Vagina (tissue), 2 donors: Measurements from ENCODE around the gene TM9SF4. TPM values are rescaled to one million over a fixed set of nuclear protein-coding genes. Genes with fewer than 3 reads are reported as not detected.

Source experiments
- DNase-seq, 2 donors: peaks; one replicate each; pipeline ENCODE4 v3.0.0-alpha.2; 2017; ENCODE audit errors: extremely low spot score in 2 of 2
- H3K27ac ChIP-seq: fragments of 200-600 bp; sonication (generic); one replicate; pipeline ENCODE4 v1.5.1; 2019
- H3K27me3 ChIP-seq: fragments of 200-600 bp; sonication (generic); one replicate; pipeline ENCODE4 v1.5.1; 2019
- H3K36me3 ChIP-seq, 2 donors: fragments of 200-600 bp; sonication (generic); one replicate each; pipeline ENCODE4 v1.5.1; 2017 to 2019
- H3K4me1 ChIP-seq: fragments of 200-600 bp; sonication (generic); one replicate; pipeline ENCODE4 v1.5.1; 2019
- H3K4me3 ChIP-seq, 2 donors: fragments of 200-600 bp; sonication (generic); 1 replicate in 1 of 2; 2 replicates in 1 of 2; pipeline ENCODE4 v1.5.1; 2016 to 2019
- H3K9me3 ChIP-seq: fragments of 200-600 bp; sonication (generic); one replicate; pipeline ENCODE4 v1.5.1; 2019
- CTCF ChIP-seq, 3 experiments: fragments of 450-650 bp in 2 of 3; fragments of 200-600 bp in 1 of 3; sonication (generic) in 1 of 3; IDR thresholded peaks; one replicate each; pipeline ENCODE4 v1.5.1; 2017 to 2019; ENCODE audit warnings: antibody characterized with exemption in 3 of 3, mild to moderate bottlenecking in 2 of 3, moderate library complexity in 2 of 3
- POLR2A ChIP-seq, 2 donors: fragments of 450-650 bp; IDR thresholded peaks; one replicate each; pipeline ENCODE4 v1.6.1; 2017; ENCODE audit warnings: antibody characterized with exemption in 2 of 2, mild to moderate bottlenecking in 2 of 2, moderate library complexity in 2 of 2
- POLR2AphosphoS5 ChIP-seq, 2 donors: sonication (generic); formaldehyde crosslinking; IDR thresholded peaks; one replicate each; pipeline ENCODE4 v1.9.0; 2017; ENCODE audit warnings: antibody characterized with exemption in 2 of 2, mild to moderate bottlenecking in 2 of 2, low read depth in 1 of 2; ENCODE audit not compliant: insufficient read depth in 1 of 2
- intact Hi-C: fragments of 100-400 bp; cut with DNase I; formaldehyde crosslinking; loops from one replicate; pipeline ENCODE4 v1.15.1; 2023
- total RNA-seq: library from RNA; depleted of rRNA; stranded (reverse); fragments of >200 nt; gene quantifications from one replicate; pipeline ENCODE4 v1.2.3, GENCODE V29; 2016

Gene TM9SF4
- total RNA-seq, 1 donor from 2014 or later = 32.2 TPM

DNA sequence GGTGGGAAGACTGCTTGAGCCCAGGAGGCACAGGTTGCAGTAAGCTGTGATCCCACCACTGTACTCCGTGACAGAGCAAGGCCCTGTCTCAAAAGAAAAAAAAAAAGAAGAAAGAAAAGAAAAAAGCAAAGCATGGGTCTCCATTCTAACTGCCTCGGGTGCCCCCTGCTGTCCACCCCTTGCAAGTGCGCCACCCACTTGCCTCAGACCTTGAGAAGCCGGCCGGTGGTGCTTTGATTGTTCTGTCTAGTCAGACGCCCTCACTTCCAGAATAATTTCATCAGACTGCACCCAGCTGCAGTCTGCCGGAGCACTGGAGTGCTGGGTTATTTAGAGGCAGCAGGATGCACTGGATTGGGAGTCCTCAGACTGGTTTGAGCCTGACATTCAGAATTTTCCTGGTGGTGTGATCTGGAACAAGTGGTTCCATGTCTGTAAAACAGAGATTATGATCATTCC is 17.6 kb upstream of the TM9SF4 start:
- intact Hi-C loops = no loop called here
- no peaks in the 10 kb centered on the region for H3K36me3 ChIP-seq
- no peaks in the 10 kb centered on the region for H3K9me3 ChIP-seq
- no peaks in the 10 kb centered on the region for H3K4me1 ChIP-seq
- no peak overlapping the region for H3K27ac ChIP-seq
- TF ChIP-seq POLR2A (IDR thresholded peaks at IDR 0.05) = no peak
- peak; percentile 22 to 90 (median 57) for TF ChIP-seq CTCF (IDR thresholded peaks at IDR 0.05)
- no peak for TF ChIP-seq POLR2AphosphoS5 (IDR thresholded peaks at IDR 0.05; ENCODE audit: insufficient read depth in 1 of 2, low read depth in 1 of 2)
- H3K27me3 ChIP-seq = no peaks in the 10 kb centered on the region
- H3K4me3 ChIP-seq = no peak overlapping the region
- no peak for DNase-seq

DNA sequence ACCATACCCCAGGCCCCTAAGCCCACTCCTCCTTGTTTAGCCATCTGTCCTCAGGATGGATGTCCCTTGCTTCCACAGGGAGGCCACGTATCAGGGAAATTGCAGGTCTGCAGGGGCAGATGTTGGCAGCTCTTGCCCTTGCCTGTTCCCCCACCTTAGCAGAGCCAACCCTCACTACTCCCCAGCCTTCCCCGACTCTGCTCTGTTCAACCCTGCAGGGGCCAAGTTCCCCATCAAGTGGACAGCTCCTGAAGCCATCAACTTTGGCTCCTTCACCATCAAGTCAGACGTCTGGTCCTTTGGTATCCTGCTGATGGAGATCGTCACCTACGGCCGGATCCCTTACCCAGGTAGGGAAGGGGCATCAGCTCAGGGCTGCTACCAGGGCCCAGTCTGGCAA is 10.7 kb upstream of the TM9SF4 start:
- Histone ChIP-seq H3K27me3 (no peaks in the 10 kb centered on the region), H3K9me3 (no peaks in the 10 kb centered on the region), H3K36me3 (no peaks in the 10 kb centered on the region), H3K4me3 (no peak overlapping the region), H3K4me1 (no peaks in the 10 kb centered on the region), H3K27ac (no peak overlapping the region)
- intact Hi-C loops = no loop called here
- DNase-seq = no peak
- TF ChIP-seq POLR2A (IDR thresholded peaks at IDR 0.05) (no peak), CTCF (IDR thresholded peaks at IDR 0.05) (no peak), POLR2AphosphoS5 (IDR thresholded peaks at IDR 0.05; ENCODE audit: insufficient read depth in 1 of 2, low read depth in 1 of 2) (no peak)

DNA sequence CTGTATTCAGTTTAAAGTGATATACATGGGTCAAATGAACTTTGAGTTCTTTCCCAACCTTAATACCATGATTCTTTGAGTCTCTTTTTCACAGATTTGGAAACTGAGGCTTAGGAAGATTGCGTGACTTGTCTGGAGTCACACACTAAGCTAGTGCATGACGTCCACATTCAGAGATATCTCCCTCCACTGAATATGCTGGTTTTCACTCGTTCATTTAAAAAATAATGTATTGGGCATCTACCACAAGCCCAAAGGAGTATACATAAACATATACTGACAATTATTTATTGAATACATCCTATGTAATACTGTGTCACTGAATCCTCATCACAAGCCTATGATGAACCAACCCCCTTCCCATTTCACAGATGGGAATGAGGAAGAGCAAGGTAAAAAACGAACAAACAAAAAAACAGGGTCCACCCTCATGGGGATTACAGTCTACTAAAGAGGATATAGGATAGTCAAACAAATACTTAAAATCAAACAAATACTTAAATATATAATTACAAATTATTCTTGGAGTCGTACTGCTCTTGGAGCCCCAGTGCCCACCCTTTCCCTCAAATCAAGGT is 611 bp upstream of the TM9SF4 start:
- peaks cover 32% of the 10 kb centered on the region for H3K4me1 ChIP-seq
- intact Hi-C loops = no loop called here
- no peaks in the 10 kb centered on the region for H3K27me3 ChIP-seq
- peak overlapping the region; percentile 94 to 96 for H3K4me3 ChIP-seq
- no peaks in the 10 kb centered on the region for H3K36me3 ChIP-seq
- DNase-seq = no peak
- no peaks in the 10 kb centered on the region for H3K9me3 ChIP-seq
- H3K27ac ChIP-seq = no peak overlapping the region
- TF ChIP-seq POLR2AphosphoS5 (IDR thresholded peaks at IDR 0.05; ENCODE audit: insufficient read depth in 1 of 2, low read depth in 1 of 2) (no peak), CTCF (IDR thresholded peaks at IDR 0.05) (no peak), POLR2A (IDR thresholded peaks at IDR 0.05) (no peak)

GRCh38 chr20:32110173-32110704 is 725 bp downstream of the TM9SF4 start:
- TF ChIP-seq CTCF (IDR thresholded peaks at IDR 0.05) = no peak
- intact Hi-C loops = no loop called here
- Histone ChIP-seq H3K27ac (peak overlapping the region; percentile 97), H3K9me3 (no peaks in the 10 kb centered on the region), H3K27me3 (no peaks in the 10 kb centered on the region), H3K4me1 (peaks cover 46% of the 10 kb centered on the region), H3K4me3 (peak overlapping the region; percentile 94 to 96), H3K36me3 (no peaks in the 10 kb centered on the region)
- no peak for DNase-seq

DNA sequence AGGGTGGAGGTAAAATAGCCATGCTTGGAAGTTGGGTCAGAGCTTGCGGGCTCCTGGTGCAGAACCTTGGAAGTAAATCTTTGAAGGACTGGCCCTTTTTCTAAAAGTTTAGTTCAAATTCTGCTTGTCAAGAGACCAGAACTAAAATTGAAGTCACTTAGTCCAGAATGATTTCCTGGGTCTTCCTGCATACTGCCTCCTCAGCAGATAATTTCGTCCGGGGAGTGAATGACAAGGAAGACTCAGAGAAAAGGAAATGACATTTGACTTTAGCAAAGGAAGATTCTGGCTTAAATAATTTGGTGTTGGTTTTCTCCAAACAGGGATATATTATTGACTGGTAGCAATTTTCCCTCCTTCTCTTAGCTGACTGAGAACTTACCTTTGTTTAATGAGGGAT is 1.2 kb downstream of the TM9SF4 start:
- DNase-seq = no peak
- Histone ChIP-seq H3K4me3 (peak overlapping the region; percentile 94 to 96), H3K4me1 (peaks cover 47% of the 10 kb centered on the region), H3K36me3 (no peaks in the 10 kb centered on the region), H3K27ac (no peak overlapping the region), H3K27me3 (no peaks in the 10 kb centered on the region), H3K9me3 (no peaks in the 10 kb centered on the region)
- TF ChIP-seq POLR2AphosphoS5 (IDR thresholded peaks at IDR 0.05; ENCODE audit: insufficient read depth in 1 of 2, low read depth in 1 of 2) (no peak), POLR2A (IDR thresholded peaks at IDR 0.05) (no peak), CTCF (IDR thresholded peaks at IDR 0.05) (no peak)
- intact Hi-C loops = no loop called here
